Stomach (tissue), 4 donors: Measurements from ENCODE around the gene DMKN.

Experiments
- POLR2A ChIP-seq, 4 donors: fragments of 450-650 bp; IDR thresholded peaks; one replicate each; pipeline ENCODE4 v1.6.1; 2016; ENCODE audit warnings: antibody characterized with exemption in 4 of 4, control low read depth in 2 of 4, mild to moderate bottlenecking in 1 of 4, moderate library complexity in 1 of 4
- POLR2AphosphoS5 ChIP-seq, 3 donors: sonication (generic); formaldehyde crosslinking; IDR thresholded peaks; one replicate each; pipeline ENCODE4 v1.6.1; 2016; ENCODE audit warnings: antibody characterized with exemption in 3 of 3

DNA sequence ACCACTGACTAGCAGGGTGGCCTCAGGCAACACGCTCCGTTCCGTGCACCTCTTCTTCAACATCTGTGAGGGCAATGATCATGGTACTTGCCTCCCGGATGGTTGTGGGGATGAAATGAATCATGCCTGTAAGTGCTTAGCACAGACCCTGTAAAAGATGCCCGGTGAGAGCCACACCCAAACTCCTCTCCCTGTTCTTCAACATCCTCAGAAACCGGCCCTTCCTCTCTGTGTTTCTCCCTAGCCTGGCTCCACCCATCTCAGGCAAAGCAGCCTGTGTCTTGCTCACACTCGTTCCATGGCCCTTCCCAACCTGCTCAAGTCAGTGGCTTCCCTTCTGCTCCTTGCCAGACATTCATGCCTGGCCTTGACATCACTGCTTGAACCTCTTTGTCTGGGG is 5.8 kb upstream of the DMKN start:
- no peak for TF ChIP-seq POLR2A (IDR thresholded peaks at IDR 0.05)
- no peak for TF ChIP-seq POLR2AphosphoS5 (IDR thresholded peaks at IDR 0.05)
